Spleen (tissue), 11 donors: ENCODE data around the gene CIRBP. TPM values are rescaled to one million over a fixed set of nuclear protein-coding genes. Genes with fewer than 3 reads are reported as not detected.
A peak's percentile ranks its signal among the peaks of the same experiment; 100 is the strongest.

ENCODE experiments used
- DNase-seq: peaks from one replicate; pipeline ENCODE4 v3.0.0-alpha.2; 2020
- H3K27ac ChIP-seq, 8 donors: fragments of 200-600 bp; sonication (generic) in 7 of 8; 1 replicate in 4 of 8; 2 replicates in 4 of 8; pipeline versions ENCODE4 v1.5.0 to v1.8.0; 2016 to 2021; ENCODE audit warnings: inconsistent platforms in 4 of 8, mild to moderate bottlenecking in 4 of 8, moderate library complexity in 1 of 8
- H3K27me3 ChIP-seq, 7 donors: fragments of 200-600 bp; sonication (generic) in 6 of 7; replicated peaks in 1 of 7; 1 replicate in 4 of 7; 2 replicates in 3 of 7; pipeline versions ENCODE4 v1.5.0 to v1.8.0; 2016 to 2021; ENCODE audit warnings: inconsistent platforms in 3 of 7, mild to moderate bottlenecking in 1 of 7
- H3K36me3 ChIP-seq, 6 donors: fragments of 200-600 bp; sonication (generic) in 5 of 6; 1 replicate in 4 of 6; 2 replicates in 2 of 6; pipeline versions ENCODE4 v1.5.0 to v1.8.0; 2016 to 2021; ENCODE audit warnings: inconsistent platforms in 2 of 6
- H3K4me1 ChIP-seq, 6 donors: fragments of 200-600 bp; sonication (generic) in 5 of 6; 1 replicate in 3 of 6; 2 replicates in 3 of 6; pipeline versions ENCODE4 v1.5.0 to v1.8.0; 2016 to 2021; ENCODE audit warnings: inconsistent platforms in 3 of 6
- H3K4me3 ChIP-seq, 8 donors: fragments of 200-600 bp; sonication (generic) in 7 of 8; 1 replicate in 4 of 8; 2 replicates in 4 of 8; pipeline versions ENCODE4 v1.5.0 to v1.8.0; 2016 to 2021; ENCODE audit warnings: inconsistent platforms in 4 of 8, mild to moderate bottlenecking in 4 of 8, moderate library complexity in 2 of 8
- H3K9me3 ChIP-seq, 8 donors: fragments of 200-600 bp; sonication (generic) in 7 of 8; 1 replicate in 4 of 8; 2 replicates in 4 of 8; pipeline versions ENCODE4 v1.5.0 to v1.8.0; 2016 to 2021; ENCODE audit warnings: inconsistent platforms in 4 of 8
- POLR2A ChIP-seq, 3 donors: fragments of 450-650 bp; IDR thresholded peaks; one replicate each; pipeline ENCODE4 v1.5.1; 2017; ENCODE audit warnings: antibody characterized with exemption in 3 of 3, mild to moderate bottlenecking in 1 of 3
- POLR2AphosphoS5 ChIP-seq, 3 donors: sonication (generic); formaldehyde crosslinking; IDR thresholded peaks; one replicate each; pipeline ENCODE4 v1.5.1; 2017; ENCODE audit warnings: antibody characterized with exemption in 3 of 3
- WGBS, 5 donors: extraction: QIAGEN DNeasy Blood & Tissue Kit in 3 of 5; methylation state at CpG; one replicate each; pipeline versions ENCODE4 v1.1.5 to v1.1.7; 2013 to 2018; 5-methylcytosine and 5-hydroxymethylcytosine counted together
- intact Hi-C: fragments of 100-400 bp; cut with DNase I; formaldehyde crosslinking; loops from one replicate; pipeline ENCODE4 v1.15.0; 2023; ENCODE audit warnings: low total_unique reads
- polyA plus RNA-seq, 3 donors: library from polyadenylated mRNA; stranded (reverse); fragments of 200-250 nt; gene quantifications; one replicate each; pipeline ENCODE4 v1.2.1, GENCODE V29; 2013
- total RNA-seq, 7 donors: library from RNA; depleted of rRNA in 3 of 7; stranded (reverse); fragments of >200 nt in 3 of 7; fragmentation: NEBNext Ultra II Directional in 4 of 7; extraction: Animal tissue kit (Norgen Biotek cat#: 25700) in 4 of 7; gene quantifications; one replicate each; pipeline versions ENCODE4 v1.1.0 to v1.2.1, GENCODE V29; 2016 to 2021
- TF ChIP-seq, protein P1 (sequence below), 11 experiments: fragments of 200-600 bp in 7 of 11; fragments of 450-650 bp in 4 of 11; sonication (generic) in 4 of 11; IDR thresholded peaks in 8 of 11; conservative IDR thresholded peaks in 3 of 11; 1 replicate in 7 of 11; 2 replicates in 4 of 11; pipeline versions ENCODE4 v1.4.0 to v1.8.0; 2016 to 2021; ENCODE audit warnings: antibody characterized with exemption in 11 of 11, inconsistent platforms in 4 of 11, mild to moderate bottlenecking in 1 of 11
- donor health status: healthy with polysubstance abuse.
- donor health status: DM: no; HTN: no; CAD: no; lungs with moderate emphysema.
- donor health status: DM: no; HTN: no; CAD: no.
- donor health status: Bipolar disorder and iron deficiency.
- donor health status: healthy.
- donor health status: DM: no; HTN: no; CAD: no.
- donor health status: DM: yes; HTN: yes; CAD: no.

CIRBP gene
- total and polyA plus RNA-seq, 10 donors, result 333 to 894 (median 516) TPM

DNA sequence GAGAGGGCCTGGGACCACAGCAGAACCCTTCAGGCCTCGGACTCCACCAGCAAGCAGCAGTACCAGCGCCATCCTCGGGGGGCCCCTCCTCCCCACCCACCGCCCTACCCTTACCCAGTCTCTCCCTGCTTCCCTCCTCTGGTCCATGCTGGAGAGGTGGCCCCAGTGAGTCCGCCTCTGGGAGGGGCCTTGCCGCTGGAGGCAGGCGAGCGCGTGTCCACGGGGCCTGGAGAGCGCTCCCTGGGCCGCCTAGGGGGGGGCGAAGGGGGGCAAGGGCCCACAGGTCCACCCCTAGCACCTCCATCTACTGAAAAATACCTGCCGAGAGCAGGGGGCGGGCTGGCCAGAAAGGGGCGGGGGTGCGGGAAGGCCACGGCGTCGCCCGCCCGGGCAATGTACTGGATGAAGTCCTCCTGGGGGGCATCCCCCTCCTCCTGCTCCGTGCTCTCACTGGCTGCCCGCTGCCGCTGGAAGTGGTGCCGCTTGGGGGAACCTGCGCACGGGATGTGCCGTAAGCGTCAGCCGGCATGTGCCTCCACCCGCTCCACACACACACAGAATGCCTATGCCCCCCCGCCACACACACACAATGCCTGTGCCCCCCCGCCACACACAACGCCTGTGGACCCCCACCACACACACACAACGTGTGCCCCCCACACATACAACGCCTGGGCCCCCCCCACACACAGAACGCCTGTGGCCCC lies 38.2 kb upstream of the CIRBP start:
- peaks cover 0 to 7% (median 0%) of the 10 kb centered on the region in 7 donors for H3K27me3 ChIP-seq
- WGBS, 5 donors, result 85 to 89% (median 86%) methylated on average over 24 to 38 of the region's 38 CpGs
- H3K27ac ChIP-seq, result no peak overlapping the region
- TF ChIP-seq POLR2AphosphoS5 (IDR thresholded peaks at IDR 0.05) (peak in 1 of 3 donors; percentile 30), POLR2A (IDR thresholded peaks at IDR 0.05) (no peak)
- TF ChIP-seq, protein P1, sequence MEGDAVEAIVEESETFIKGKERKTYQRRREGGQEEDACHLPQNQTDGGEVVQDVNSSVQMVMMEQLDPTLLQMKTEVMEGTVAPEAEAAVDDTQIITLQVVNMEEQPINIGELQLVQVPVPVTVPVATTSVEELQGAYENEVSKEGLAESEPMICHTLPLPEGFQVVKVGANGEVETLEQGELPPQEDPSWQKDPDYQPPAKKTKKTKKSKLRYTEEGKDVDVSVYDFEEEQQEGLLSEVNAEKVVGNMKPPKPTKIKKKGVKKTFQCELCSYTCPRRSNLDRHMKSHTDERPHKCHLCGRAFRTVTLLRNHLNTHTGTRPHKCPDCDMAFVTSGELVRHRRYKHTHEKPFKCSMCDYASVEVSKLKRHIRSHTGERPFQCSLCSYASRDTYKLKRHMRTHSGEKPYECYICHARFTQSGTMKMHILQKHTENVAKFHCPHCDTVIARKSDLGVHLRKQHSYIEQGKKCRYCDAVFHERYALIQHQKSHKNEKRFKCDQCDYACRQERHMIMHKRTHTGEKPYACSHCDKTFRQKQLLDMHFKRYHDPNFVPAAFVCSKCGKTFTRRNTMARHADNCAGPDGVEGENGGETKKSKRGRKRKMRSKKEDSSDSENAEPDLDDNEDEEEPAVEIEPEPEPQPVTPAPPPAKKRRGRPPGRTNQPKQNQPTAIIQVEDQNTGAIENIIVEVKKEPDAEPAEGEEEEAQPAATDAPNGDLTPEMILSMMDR (IDR thresholded peaks at IDR 0.05 in 8 of 11, conservative IDR thresholded peaks at IDR 0.05 in 3 of 11), result no peak
- no peak for DNase-seq
- no peaks in the 10 kb centered on the region for H3K9me3 ChIP-seq
- H3K4me1 ChIP-seq, result peaks cover 15 to 27% (median 20%) of the 10 kb centered on the region in 6 donors
- intact Hi-C loops, result no loop called here
- peaks cover 0 to 28% (median 24%) of the 10 kb centered on the region in 6 donors for H3K36me3 ChIP-seq
- H3K4me3 ChIP-seq, result no peak overlapping the region

DNA sequence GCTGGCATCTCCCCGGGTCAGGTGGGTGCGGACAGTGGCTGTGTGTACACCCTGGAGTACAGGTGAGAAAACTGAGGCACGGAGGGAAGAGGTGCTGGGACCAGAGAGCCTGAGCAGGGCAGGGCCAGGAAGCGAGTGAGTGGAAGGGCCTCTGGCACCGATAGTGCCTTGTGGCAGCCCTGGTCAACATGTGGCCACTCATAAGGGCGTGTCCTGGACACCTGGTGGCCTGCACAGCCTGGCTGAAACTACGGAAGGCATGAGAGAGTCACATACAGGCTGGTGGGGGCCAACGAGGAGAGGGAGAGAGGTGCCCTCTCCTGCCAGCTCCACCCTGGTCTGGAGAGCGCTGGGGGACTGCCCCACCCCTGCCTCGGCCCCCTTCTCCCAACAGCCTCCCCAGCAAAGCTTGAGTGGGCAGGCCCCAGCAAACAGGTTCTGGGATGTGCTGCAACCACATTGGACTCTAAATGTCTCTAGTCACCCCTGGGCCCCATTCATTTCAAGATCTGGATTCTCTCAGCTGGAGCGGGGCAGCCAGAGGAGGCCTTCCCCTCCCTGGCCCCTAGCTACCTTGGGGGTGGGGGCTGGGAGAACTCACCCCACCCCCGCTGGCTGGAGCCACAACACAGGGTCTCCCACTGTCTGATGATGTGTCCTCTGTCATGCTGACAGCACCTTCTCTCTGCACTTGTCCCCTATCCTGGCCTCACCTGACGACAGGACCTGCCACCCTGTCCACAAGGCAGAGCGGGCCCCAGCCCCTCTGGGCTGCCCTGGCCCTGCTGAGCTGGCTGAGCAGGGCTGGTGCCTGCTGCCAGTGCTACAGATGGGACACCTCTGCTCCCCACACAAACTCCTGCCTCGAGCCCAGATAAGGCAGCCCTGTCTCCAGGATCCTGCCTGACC lies 37.1 kb upstream of the CIRBP start:
- TF ChIP-seq POLR2A (IDR thresholded peaks at IDR 0.05) (no peak), POLR2AphosphoS5 (IDR thresholded peaks at IDR 0.05) (no peak)
- TF ChIP-seq, protein P1 (IDR thresholded peaks at IDR 0.05 in 8 of 11, conservative IDR thresholded peaks at IDR 0.05 in 3 of 11), result no peak
- intact Hi-C loops, result no loop called here
- H3K27me3 ChIP-seq, result peaks cover 0 to 18% (median 7%) of the 10 kb centered on the region in 7 donors
- no peak for DNase-seq
- 73 to 86% (median 76%) methylated on average over 10 to 15 of the region's 15 CpGs for WGBS, 5 donors
- peaks cover 0 to 18% (median 13%) of the 10 kb centered on the region in 6 donors for H3K36me3 ChIP-seq
- H3K27ac ChIP-seq, result peak overlapping the region in 5 of 8 donors; percentile 15 to 58 (median 46)
- peaks cover 17 to 36% (median 22%) of the 10 kb centered on the region in 6 donors for H3K4me1 ChIP-seq
- no peaks in the 10 kb centered on the region for H3K9me3 ChIP-seq
- no peak overlapping the region for H3K4me3 ChIP-seq

DNA sequence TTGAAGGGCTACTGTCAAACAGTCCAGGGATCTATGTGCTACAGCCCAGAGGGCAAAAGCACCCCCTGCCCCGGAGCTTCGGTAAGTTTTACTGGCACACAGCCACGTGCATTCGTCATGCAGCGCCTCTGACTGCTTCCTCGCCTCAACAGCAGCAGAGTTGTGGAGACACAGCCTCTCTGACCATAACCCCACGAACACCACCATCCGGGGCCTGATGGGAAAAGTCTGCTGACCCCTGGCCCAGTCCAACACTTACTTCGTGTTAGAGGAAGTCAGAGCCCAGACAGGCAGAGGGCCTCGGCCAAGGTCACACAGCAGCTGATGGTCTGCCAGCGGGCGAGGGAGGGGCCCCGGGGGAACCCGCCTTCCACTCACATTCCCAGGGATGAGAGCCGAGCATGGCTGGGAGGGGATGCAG lies 36.5 kb upstream of the CIRBP start:
- 7 to 46% (median 37%) methylated on average over 3 to 15 of the region's 15 CpGs for WGBS, 5 donors
- no peak overlapping the region for H3K4me3 ChIP-seq
- no peak for DNase-seq
- intact Hi-C loops, result no loop called here
- peaks cover 0 to 11% (median 7%) of the 10 kb centered on the region in 6 donors for H3K36me3 ChIP-seq
- no peaks in the 10 kb centered on the region for H3K9me3 ChIP-seq
- peak overlapping the region in 5 of 8 donors; percentile 15 to 58 (median 46) for H3K27ac ChIP-seq
- H3K27me3 ChIP-seq, result peaks cover 0 to 25% (median 13%) of the 10 kb centered on the region in 7 donors
- H3K4me1 ChIP-seq, result peaks cover 21 to 42% (median 27%) of the 10 kb centered on the region in 6 donors
- TF ChIP-seq, protein P1 (IDR thresholded peaks at IDR 0.05 in 8 of 11, conservative IDR thresholded peaks at IDR 0.05 in 3 of 11), result no peak
- TF ChIP-seq POLR2AphosphoS5 (IDR thresholded peaks at IDR 0.05) (peak; percentile 48 to 71 (median 63)), POLR2A (IDR thresholded peaks at IDR 0.05) (no peak)
